Common myeloid progenitor, CD34-positive (primary cell): Measurements from ENCODE around the gene PRRX1.

Source experiments
- CTCF ChIA-PET: fragments of 350-600 bp; sonication (Branson Sonifier 250); formaldehyde crosslinking; loops from one replicate; lab custom pipeline; 2021; ENCODE audit warnings: antibody characterized with exemption; lab: Charles Lee
- POLR2A ChIA-PET: fragments of 350-600 bp; sonication (Branson Sonifier 250); formaldehyde crosslinking; loops from one replicate; lab custom pipeline; 2021; ENCODE audit warnings: antibody characterized with exemption; lab: Charles Lee
- DNase-seq, 3 donors: peaks; one replicate each; pipeline versions ENCODE4 v3.0.0 to v3.0.0-alpha.2; 2013
- H3K27ac ChIP-seq, 2 experiments: 1 replicate in 1 of 2; 2 replicates in 1 of 2; pipeline ENCODE4 v1.7.0; 2013; ENCODE audit warnings: inconsistent platforms in 2 of 2, low read length in 2 of 2, mild to moderate bottlenecking in 2 of 2, low read depth in 1 of 2, moderate library complexity in 1 of 2; ENCODE audit not compliant: severe bottlenecking in 2 of 2, insufficient read depth in 1 of 2, poor library complexity in 1 of 2
- H3K27me3 ChIP-seq, 5 experiments: replicated peaks in 2 of 5; 1 replicate in 3 of 5; 2 replicates in 2 of 5; pipeline versions ENCODE4 v1.6.1 to v1.7.0; 2013; ENCODE audit warnings: low read length in 4 of 5, mild to moderate bottlenecking in 2 of 5, moderate library complexity in 2 of 5, inconsistent platforms in 1 of 5; ENCODE audit not compliant: insufficient read depth in 5 of 5, control insufficient read depth in 4 of 5
- H3K36me3 ChIP-seq, 4 experiments: 1 replicate in 2 of 4; 2 replicates in 2 of 4; pipeline versions ENCODE4 v1.6.1 to v1.7.0; 2013; ENCODE audit warnings: low read length in 3 of 4, control low read depth in 1 of 4, mild to moderate bottlenecking in 1 of 4; ENCODE audit not compliant: control insufficient read depth in 4 of 4, insufficient read depth in 4 of 4
- H3K4me1 ChIP-seq, 4 experiments: 1 replicate in 3 of 4; 2 replicates in 1 of 4; pipeline versions ENCODE4 v1.6.1 to v1.7.1; 2013; ENCODE audit warnings: low read length in 3 of 4, mild to moderate bottlenecking in 3 of 4, control low read depth in 1 of 4, inconsistent platforms in 1 of 4, moderate library complexity in 1 of 4; ENCODE audit not compliant: control insufficient read depth in 4 of 4, insufficient read depth in 4 of 4; ENCODE audit errors: control extremely low read depth in 1 of 4
- H3K4me3 ChIP-seq, 7 experiments: 1 replicate in 4 of 7; 2 replicates in 3 of 7; pipeline versions ENCODE4 v1.5.1 to v1.7.0; 2013; ENCODE audit warnings: mild to moderate bottlenecking in 7 of 7, low read length in 6 of 7, moderate library complexity in 6 of 7, inconsistent platforms in 2 of 7, low read depth in 2 of 7, control low read depth in 1 of 7; ENCODE audit not compliant: insufficient read depth in 4 of 7, control insufficient read depth in 1 of 7; ENCODE audit errors: extremely low read depth in 1 of 7
- H3K9me3 ChIP-seq, 5 experiments: 1 replicate in 4 of 5; 2 replicates in 1 of 5; pipeline versions ENCODE4 v1.6.1 to v1.7.1; 2013; ENCODE audit warnings: low read length in 4 of 5, mild to moderate bottlenecking in 2 of 5, inconsistent platforms in 1 of 5, low read depth in 1 of 5, moderate library complexity in 1 of 5; ENCODE audit not compliant: control insufficient read depth in 4 of 5, insufficient read depth in 2 of 5; ENCODE audit errors: control extremely low read depth in 1 of 5
- WGBS: methylation state at CpG from one replicate; pipeline ENCODE4 v1.1.5; 2013; ENCODE audit not compliant: insufficient coverage; 5-methylcytosine and 5-hydroxymethylcytosine counted together

PRRX1 gene

DNA sequence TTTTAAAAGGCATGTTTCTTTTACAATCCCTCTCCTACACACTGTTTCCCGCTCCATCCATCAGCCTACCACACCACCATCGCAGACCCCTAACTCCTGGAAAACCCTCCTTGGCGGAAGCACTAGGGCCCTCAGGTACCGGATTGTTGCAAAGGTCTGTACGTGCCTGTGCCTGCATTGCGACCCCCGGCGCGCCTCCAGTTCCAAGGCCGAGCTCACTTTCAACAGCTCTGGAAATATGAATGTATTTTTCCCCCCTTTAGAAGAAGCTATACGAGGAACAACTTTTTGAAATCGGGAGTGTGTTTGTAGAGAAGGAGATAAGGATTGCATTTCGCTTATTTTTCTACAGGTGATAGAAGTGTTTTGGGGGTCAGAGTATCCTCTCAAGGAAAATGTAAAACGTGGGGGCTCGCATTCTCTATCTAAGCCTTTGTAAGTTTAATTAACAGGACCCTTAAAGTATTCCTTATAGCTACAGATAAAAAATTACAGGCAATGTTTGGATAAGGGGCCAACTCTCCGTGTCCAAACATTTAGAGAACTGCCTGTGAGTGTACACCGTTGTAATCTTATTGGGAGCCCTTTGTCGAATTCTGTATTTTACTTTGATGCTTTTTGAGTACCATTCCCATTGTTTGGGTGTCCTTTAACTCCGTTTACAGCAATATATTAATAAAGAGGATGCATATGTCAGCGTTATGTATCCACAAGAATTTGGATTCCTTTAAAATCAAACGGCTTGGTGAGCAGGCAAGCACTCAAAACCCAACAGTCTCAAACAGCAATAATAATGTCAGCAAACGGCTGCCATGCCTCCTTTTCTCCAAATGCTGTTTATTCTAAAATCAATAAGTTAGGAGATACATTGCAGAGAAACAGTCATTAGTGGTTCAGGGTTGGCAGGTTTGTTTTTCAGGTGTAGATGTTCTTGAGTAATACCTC lies 5.9 kb downstream of the PRRX1 start:
- ChIA-PET POLR2A (no interaction called here), CTCF (interaction anchor here (0.6 kb wide), 1 partner anchor 227 kb away, joined by 3 read pairs; no protein-coding TSS in a partner anchor)
- Histone ChIP-seq H3K27ac (no peak overlapping the region), H3K4me1 (peaks cover 0 to 24% (median 14%) of the 10 kb centered on the region in 4 experiments), H3K36me3 (no peaks in the 10 kb centered on the region), H3K27me3 (peaks cover 58 to 98% (median 68%) of the 10 kb centered on the region in 5 experiments), H3K9me3 (peaks cover 0 to 2% (median 0%) of the 10 kb centered on the region in 5 experiments), H3K4me3 (no peak overlapping the region)
- no peak for DNase-seq
- 23% methylated on average over 13 of the region's 22 CpGs for WGBS

DNA sequence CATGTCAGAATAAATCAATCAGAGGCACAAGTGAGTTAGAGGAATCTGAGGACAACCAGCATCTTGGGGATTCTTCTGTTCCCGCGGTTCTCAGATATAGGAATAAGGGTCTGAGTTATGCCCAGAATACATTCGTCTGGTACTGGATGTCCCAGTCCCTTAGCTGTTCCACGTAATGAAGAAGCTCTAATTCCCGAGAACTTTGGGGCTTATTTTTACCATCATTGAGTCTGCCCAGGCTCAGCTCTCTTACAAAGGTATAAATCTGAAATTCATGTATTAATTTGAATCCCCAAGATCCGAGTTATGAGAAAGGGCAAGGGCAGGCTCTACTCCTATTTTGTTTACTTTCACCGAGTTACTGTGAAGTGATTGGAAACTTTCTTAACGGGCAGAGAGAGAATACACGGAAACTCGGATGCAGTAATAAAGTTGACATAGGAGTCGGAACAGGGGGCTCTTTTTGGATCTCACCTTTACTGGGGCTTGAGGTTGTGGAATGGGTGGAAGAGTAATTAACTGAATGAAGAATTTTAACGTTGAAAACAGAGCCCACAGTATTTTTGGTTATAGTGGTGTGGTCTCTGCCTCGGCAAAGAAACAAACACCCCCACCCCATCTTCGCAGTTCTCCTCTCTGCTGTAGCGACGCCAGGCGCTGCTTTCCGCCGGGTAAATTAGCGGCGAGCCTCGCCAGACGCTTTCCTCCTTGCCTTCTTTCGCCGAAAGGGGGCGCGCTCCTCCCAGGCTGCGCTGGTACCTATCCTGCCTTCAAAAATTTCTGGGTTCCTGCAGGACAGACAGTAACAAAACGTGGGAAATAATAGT lies 7.1 kb downstream of the PRRX1 start:
- WGBS = 14% methylated on average over 18 of the region's 29 CpGs
- Histone ChIP-seq H3K4me3 (no peak overlapping the region), H3K27me3 (peaks cover 54 to 94% (median 58%) of the 10 kb centered on the region in 5 experiments), H3K9me3 (peaks cover 0 to 2% (median 0%) of the 10 kb centered on the region in 5 experiments), H3K36me3 (no peaks in the 10 kb centered on the region), H3K4me1 (peaks cover 0 to 15% (median 9%) of the 10 kb centered on the region in 4 experiments), H3K27ac (no peak overlapping the region)
- ChIA-PET POLR2A (no interaction called here), CTCF (no interaction called here)
- DNase-seq = peak in 2 of 3 donors; percentile 55 to 57

GRCh38 chr1:170671629-170671963 lies 7.7 kb downstream of the PRRX1 start:
- WGBS = 60% methylated on average over 1 of the region's 4 CpGs
- no peak for DNase-seq
- ChIA-PET CTCF (interaction anchor here (1.1 kb wide), 2 partner anchors 12 to 17 kb away, joined by 3 to 5 read pairs; no protein-coding TSS in a partner anchor), POLR2A (no interaction called here)
- peaks cover 49 to 91% (median 57%) of the 10 kb centered on the region in 5 experiments for H3K27me3 ChIP-seq
- H3K36me3 ChIP-seq = no peaks in the 10 kb centered on the region
- H3K27ac ChIP-seq = no peak overlapping the region
- H3K4me3 ChIP-seq = no peak overlapping the region
- H3K9me3 ChIP-seq = peaks cover 0 to 2% (median 0%) of the 10 kb centered on the region in 5 experiments
- peaks cover 0 to 14% (median 8%) of the 10 kb centered on the region in 4 experiments for H3K4me1 ChIP-seq

GRCh38 chr1:170672316-170672715 lies 8.4 kb downstream of the PRRX1 start:
- no CpG with 5 or more reads among the region's 2 CpGs for WGBS
- H3K4me1 ChIP-seq = peaks cover 0 to 9% (median 6%) of the 10 kb centered on the region in 4 experiments
- H3K27me3 ChIP-seq = peaks cover 46 to 84% (median 56%) of the 10 kb centered on the region in 5 experiments
- ChIA-PET CTCF (interaction anchor here (1.1 kb wide), 2 partner anchors 13 to 16 kb away, joined by 3 to 5 read pairs; no protein-coding TSS in a partner anchor), POLR2A (no interaction called here)
- no peak overlapping the region for H3K27ac ChIP-seq
- no peak for DNase-seq
- peaks cover 0 to 2% (median 0%) of the 10 kb centered on the region in 5 experiments for H3K9me3 ChIP-seq
- no peaks in the 10 kb centered on the region for H3K36me3 ChIP-seq
- H3K4me3 ChIP-seq = no peak overlapping the region

- H3K4me1 ChIP-seq = peaks cover 0 to 2% (median 0%) of the 10 kb centered on the region in 4 experiments
- POLR2A ChIA-PET = no interaction called here
- peaks cover 0 to 2% (median 0%) of the 10 kb centered on the region in 5 experiments for H3K9me3 ChIP-seq
- 89% methylated on average over 2 of the region's 3 CpGs for WGBS
- H3K36me3 ChIP-seq = no peaks in the 10 kb centered on the region
- H3K27me3 ChIP-seq = peaks cover 29 to 73% (median 46%) of the 10 kb centered on the region in 5 experiments
- CTCF ChIA-PET = interaction anchor here (1.3 kb wide), 1 partner anchor 11 kb away, joined by 3 read pairs; no protein-coding TSS in a partner anchor
- DNase-seq = no peak
- H3K27ac ChIP-seq = no peak overlapping the region
- no peak overlapping the region for H3K4me3 ChIP-seq
Observed at GRCh38 chr1:170674239-170674638, 10.3 kb downstream of the PRRX1 start.

- no CpG with 5 or more reads among the region's 1 CpG for WGBS
- peaks cover 0 to 2% (median 0%) of the 10 kb centered on the region in 4 experiments for H3K4me1 ChIP-seq
- peaks cover 25 to 65% (median 40%) of the 10 kb centered on the region in 5 experiments for H3K27me3 ChIP-seq
- no peak overlapping the region for H3K27ac ChIP-seq
- POLR2A ChIA-PET = no interaction called here
- no peak overlapping the region for H3K4me3 ChIP-seq
- CTCF ChIA-PET = interaction anchor here (0.8 to 2.3 kb wide), 3 partner anchors 8 to 10 kb away, joined by 3 to 5 read pairs (median 4); partner anchors contain the start of gene PRRX1
- peaks cover 0 to 2% (median 0%) of the 10 kb centered on the region in 5 experiments for H3K9me3 ChIP-seq
- H3K36me3 ChIP-seq = no peaks in the 10 kb centered on the region
- no peak for DNase-seq
Observed at GRCh38 chr1:170674986-170675385, 11.1 kb downstream of the PRRX1 start.
